Left forelimb (tissue), 1 donor: Measurements from ENCODE around the gene UGT1A7.
"Not testable (repeated sequence)": the region's sequence is repeated elsewhere in the genome, so short reads cannot be mapped to it uniquely, and the experiment has no call there.

Experiments
- DNase-seq: peaks from one replicate; pipeline ENCODE4 v3.0.0-alpha.2; 2018; ENCODE audit warnings: low spot score

Gene UGT1A7

DNA sequence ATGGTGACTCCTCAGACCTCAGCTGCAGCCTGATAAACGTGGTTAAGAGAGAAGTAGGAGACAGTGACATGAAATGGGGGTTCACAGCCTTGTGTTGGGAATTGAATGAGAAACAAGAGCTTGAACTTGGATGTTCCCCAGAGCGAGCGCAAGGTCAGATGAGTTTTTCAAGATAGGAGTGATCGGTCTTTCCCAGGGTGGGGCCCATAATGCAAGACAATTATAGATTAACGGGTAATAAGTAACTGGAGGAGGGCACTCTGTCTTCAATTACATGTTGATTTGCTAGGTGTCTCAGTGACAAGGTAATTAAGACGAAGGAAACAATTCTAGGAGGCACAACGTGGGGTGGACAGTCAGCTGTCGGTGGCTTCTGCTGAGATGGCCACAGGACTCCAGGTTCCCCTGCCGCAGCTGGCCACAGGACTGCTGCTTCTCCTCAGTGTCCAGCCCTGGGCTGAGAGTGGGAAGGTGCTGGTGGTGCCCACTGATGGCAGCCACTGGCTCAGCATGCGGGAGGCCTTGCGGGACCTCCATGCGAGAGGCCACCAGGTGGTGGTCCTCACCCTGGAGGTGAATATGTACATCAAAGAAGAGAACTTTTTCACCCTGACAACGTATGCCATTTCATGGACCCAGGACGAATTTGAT lies 31.0 kb downstream of the UGT1A7 start, which contains the start of gene UGT1A5:
Gene UGT1A5 (plus strand): TSS at position 297 of the 651 bp plus-strand sequence. CDS start 85 bp downstream, at position 382.
- no peak for DNase-seq

DNA sequence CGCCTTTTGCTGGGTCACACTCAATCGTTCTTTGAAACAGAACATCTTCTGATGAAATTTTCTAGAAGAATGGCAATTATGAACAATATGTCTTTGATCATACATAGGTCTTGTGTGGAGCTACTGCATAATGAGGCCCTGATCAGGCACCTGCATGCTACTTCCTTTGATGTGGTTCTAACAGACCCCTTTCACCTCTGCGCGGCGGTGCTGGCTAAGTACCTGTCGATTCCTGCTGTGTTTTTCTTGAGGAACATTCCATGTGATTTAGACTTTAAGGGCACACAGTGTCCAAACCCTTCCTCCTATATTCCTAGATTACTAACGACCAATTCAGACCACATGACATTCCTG lies 31.5 kb downstream of the UGT1A7 start:
- no peak for DNase-seq

DNA sequence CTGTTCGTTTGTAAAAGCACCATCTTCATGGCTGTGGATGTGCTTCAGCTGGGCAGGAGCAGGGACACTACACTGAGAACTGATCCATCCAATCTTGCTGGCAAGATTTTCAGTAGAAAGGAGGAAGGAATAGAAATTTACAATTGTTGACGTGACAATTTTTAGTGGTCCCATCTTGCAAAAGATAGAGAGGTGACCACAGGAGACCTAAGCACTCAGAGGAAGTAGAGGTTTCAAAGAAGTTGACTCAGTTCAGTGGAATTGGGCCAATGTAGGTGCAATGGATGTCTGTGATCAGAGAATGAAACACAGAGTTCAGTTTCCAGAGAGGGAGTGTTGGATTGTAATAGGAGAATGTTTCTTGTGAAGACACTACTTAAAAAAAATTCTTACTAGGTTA lies 32.4 kb downstream of the UGT1A7 start:
- DNase-seq: no peak

DNA sequence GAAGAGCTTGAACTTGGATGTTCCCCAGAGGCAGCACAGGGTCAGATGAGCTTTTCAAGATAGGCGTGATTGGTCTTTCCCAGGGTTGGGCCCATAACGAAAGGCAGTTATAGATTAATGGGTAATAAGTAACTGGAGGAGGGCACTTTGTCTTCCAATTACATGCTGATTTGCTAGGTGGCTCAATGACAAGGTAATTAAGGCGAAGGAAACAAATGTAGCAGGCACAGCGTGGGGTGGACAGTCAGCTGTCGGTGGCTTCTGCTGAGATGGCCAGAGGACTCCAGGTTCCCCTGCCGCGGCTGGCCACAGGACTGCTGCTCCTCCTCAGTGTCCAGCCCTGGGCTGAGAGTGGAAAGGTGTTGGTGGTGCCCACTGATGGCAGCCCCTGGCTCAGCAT lies 36.9 kb downstream of the UGT1A7 start, which contains the start of gene UGT1A4:
Gene UGT1A4 (plus strand): TSS at position 185 of the 400 bp plus-strand sequence. CDS start 85 bp downstream, at position 270.
- no peak for DNase-seq

DNA sequence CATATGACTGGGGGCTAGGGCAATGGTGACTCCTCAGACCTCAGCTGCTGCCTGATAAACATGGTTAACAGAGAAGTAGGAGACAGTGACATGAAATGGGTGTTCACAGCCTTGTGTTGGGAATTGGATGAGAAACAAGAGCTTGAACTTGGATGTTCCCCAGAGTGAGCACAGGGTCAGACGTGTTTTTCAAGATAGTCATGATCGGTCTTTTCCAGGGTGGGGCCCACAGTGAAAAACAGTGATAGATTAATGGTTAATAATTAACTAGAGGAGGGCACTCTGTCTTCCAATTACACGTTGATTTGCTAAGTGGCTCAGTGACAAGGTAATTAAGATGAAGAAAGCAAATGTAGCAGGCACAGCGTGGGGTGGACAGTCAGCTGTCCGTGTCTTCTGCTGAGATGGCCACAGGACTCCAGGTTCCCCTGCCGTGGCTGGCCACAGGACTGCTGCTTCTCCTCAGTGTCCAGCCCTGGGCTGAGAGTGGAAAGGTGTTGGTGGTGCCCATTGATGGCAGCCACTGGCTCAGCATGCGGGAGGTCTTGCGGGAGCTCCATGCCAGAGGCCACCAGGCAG lies 47.1 kb downstream of the UGT1A7 start, which contains the start of gene UGT1A3:
Gene UGT1A3 (plus strand): TSS at position 320 of the 579 bp plus-strand sequence. CDS start 85 bp downstream, at position 405.
- no peak for DNase-seq

DNA sequence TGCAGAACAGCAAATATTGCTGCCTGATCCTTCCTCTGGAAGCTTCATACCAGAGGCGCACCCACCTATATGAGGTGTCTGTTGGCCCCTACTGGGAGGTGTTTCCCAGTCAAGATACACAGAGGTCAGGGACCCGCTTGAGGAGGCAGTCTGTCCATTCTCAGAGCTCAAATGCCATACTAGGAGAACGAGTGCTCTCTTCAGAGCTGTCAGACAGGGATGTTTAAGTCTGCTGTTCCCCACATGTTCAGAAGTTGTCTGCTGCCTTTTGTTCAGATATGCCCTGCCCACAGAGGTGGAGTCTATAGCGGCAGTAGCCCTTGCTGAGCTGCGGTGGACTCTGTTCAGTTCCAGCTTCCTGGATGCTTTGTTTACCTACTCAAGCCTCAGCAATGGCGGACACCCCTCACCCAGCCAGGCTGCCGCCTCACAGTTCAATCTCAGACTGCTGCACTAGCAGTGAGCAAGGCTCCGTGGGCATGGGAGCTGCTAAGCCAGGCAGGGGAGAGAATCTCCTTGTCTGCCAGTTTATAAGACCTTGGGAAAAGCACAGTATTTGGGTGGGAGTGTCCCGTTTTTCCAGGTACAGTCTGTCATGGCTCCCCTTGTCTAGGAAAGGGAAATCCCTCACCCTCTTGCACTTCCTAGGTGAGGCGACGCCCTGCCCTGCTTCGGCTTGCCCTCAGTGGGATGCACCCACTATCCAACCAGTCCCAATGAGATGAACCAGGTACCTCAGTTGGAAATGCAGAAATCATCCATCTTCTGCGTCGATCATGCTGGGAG lies 55.4 kb downstream of the UGT1A7 start:
- not testable (repeated sequence) for DNase-seq

DNA sequence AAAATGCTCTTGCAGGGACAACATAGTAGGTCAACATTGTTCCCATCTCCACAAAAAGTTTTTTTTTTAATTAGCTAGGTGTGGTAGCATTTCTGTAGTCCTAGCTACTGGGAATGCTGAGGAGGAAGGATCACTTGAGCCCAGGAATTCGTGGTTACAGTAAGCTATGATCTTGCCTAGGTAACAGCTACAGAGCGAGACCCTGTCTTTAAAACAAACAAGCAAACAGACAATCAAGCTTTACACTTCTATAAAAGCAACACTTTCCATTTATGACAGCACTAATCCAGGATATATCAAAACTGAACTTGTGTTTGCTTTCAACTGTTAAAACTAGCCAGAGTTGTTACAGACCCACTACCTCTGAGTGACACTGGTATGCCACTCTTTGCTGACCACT lies 59.2 kb downstream of the UGT1A7 start:
- DNase-seq: no peak

DNA sequence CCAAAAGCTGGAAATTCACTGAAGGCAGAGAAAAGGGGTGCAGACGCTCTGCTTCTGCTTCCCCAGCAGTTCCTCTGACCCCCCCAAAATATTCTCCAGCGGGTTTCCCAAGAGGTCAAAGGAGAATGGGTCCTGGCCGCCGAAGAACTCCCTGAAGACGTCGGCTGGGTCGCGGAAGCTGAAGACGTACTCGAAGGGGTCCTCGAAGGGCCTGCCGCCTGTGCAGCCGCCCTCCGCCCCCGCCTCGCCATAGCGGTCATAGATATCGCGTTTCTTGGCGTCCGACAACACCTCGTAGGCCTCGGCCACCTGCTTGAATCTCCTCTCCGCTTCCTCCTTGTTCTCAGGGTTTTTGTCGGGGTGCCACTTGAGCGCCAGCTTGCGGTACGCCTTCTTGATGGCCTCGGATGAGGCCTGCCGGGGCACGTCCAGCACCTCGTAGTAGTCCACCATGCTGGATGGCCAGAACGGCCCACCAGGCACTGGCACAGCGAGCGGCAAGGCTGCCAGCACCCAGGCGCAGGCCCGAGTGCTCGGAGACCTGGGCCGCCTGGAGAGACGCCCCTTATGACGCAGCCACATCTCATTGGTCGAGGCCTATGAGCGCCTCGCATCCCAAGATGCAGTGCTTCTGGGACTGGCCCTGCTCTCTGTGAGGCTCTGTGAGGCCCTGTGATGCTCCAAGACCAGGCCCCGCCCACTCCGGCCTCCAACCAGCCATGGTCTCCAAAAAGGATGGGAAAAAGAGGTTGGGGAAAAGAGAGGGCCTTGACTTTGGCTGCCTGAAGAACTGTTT lies 62.0 kb downstream of the UGT1A7 start:
- DNase-seq: no peak

DNA sequence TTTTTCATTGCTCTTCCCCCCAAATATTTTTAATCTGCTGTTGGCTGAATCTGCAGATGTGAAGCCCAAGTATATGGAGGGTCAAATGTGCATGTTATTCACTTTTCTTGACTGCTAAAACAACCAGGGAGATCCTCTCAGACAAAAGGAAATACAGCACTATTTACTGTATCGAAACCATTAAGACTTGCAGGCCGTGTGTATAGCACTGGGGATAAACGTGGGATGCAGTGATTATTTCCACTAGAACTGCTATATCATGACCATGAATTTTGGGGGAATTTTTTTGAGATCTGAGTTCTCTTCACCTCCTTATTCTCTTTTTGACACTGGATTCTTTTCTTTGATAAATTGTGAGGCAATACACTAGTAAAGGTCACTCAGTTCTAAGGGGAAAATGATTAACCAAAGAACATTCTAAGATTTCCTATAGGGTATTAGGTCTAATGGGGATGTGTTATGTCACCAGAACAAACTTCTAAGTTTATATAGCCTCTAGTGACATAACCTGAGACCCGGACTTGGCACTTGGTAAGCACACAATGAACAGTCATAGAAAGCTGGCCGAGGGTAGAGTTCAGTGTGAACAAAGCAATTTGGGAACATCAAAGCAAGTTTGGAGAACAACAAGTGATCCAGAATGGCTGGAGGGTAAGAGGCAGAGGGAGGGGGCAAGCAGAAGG lies 63.5 kb downstream of the UGT1A7 start:
- DNase-seq: no peak

DNA sequence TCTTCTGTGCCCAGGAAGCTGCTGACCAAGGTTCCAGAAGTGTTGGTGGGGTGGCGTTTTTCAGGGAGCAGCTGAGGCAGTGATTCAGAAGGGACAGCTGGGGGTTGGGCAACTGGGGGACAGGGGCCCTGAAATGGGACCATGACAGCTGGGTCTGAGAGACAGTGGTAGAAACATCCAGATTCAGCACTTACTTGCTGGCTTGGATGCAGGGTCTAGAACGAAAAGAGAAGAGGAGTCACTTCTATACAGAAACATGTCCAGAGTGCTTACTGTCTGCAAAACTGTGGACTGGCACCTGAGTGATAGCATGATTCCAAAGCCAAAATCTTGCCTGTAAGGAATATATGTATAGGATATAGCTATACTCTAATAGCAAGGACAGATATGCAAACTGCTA lies 64.1 kb downstream of the UGT1A7 start:
- not testable (repeated sequence) for DNase-seq

DNA sequence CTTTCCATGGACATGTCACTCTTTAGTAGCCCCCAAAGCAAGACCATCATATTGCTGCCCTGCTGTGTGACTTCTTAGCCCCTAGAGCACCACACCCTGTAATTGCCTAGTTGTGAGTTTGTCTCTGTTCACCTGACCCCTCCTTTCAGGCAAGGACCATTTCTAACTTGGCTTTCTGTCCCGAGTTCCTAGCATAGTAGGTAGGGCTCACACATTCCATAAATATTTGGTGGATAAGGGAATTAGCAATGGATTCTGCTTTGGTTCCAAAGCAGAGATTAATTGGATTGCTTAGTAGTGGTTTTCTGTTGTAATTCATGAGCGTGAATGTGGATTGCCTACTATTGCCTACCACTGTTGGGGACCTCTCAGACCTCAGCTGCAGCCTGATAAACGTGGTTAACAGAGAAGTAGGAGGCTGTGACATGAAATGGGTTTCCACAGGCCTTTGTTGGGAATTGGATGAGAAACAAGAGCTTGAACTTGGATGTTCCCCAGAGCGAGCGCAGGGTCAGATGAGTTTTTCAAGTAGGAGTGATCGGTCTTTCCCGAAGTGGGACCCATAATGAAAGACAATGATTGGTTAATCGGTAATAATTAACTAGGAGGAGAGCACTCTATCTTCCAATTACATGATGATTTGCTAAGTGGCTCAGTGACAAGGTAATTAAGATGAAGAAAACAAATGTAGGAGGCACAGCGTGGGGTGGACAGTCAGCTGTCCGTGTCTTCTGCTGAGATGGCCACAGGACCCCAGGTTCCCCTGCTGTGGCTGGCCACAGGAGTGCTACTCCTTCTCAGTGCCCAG lies 65.0 kb downstream of the UGT1A7 start:
- DNase-seq: no peak

DNA sequence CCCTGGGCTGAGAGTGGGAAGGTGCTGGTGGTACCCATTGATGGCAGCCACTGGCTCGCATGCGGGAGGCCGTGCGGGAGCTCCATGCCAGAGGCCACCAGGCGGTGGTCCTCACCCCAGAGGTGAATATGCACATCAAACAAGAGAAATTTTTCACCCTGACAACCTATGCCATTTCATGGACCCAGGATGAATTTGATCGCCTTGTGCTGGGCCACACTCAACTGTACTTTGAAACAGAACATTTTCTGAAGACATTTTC lies 65.5 kb downstream of the UGT1A7 start:
- no peak for DNase-seq

DNA sequence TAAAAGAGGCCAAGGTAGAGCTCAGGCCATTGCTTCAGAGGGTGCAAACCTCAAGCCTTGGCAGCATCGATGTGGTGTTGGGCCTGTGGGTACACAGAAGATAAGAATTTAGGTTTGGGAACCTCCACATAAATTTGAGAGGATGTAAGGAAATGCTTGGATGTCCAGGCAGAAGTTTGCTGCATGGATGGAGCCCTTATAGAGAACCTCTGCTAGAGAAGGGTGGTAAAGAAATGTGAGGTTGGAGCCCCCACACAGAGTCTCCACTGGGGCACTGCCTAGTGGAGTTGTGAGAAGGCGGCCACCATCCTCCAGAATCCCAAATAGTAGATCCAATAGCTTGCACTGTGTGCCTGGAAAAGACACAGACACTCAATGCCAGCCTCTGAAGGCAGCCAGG lies 69.0 kb downstream of the UGT1A7 start:
- not testable (repeated sequence) for DNase-seq

DNA sequence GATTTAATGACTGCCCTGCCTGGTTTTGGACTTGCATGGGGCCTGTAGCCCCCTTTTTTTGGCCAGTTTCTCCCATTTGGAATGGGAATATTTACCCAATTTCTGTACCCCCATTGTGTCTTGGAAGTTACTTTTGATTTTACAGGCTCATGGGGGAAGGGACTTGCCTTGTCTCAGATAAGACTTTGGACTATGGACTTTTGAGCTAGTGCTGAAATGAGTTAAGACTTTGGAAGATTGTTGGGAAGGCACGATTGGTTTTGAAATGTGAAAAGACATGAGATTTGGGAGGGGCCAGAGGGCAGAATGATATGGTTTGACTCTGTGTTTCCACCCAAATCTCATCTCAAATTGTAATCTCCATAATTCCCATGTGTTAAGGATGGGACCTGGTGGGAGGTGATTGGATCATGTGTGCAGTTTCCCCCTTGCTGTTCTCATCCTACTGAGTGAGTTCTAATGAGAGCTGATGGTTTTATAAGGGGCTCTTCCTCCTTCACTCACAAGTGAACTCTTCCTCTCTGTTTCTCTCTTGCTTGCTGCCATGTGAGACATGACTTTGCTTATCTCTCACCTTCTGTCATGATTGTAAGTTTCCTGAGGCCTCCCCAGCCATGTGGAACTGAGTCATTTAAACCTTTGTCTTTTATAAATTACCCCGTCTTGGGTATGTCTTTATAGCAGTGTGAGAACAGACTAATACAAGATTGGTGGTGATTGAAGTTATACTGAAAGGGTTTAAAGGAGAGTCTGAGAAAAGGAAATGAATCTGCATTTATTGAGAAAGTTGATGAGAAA lies 69.7 kb downstream of the UGT1A7 start:
- DNase-seq: not testable (repeated sequence)

DNA sequence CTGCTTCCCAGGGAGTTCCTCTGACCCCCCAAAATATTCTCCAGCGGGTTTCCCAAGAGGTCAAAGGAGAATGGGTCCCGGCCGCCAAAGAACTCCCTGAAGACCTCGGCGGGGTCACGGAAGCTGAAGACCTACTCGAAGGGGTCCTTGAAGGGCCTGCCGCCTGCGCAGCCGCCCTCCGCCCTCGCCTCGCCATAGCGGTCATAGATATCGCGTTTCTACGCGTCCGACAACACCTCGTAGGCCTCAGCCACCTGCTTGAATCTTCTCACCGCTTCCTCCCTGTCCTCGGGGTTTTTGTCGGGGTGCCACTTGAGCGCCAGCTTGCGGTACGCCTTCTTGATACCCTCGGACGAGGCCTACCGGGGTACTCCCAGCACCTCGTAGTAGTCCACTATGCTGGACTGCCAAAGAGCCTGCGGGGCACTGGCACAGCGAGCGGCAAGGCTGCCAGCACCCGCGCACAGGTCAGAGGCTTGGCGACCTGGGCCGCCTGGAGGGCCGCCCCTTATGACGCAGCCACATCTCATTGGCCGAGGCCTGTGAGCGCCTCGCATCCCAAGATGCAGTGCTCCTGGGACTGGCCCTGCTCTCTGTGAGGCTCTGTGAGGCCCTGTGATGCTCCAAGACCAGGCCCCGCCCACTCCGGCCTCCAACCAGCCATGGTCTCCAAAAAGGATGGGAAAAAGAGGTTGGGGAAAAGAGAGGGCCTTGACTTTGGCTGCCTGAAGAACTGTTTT lies 73.3 kb downstream of the UGT1A7 start:
- no peak for DNase-seq

DNA sequence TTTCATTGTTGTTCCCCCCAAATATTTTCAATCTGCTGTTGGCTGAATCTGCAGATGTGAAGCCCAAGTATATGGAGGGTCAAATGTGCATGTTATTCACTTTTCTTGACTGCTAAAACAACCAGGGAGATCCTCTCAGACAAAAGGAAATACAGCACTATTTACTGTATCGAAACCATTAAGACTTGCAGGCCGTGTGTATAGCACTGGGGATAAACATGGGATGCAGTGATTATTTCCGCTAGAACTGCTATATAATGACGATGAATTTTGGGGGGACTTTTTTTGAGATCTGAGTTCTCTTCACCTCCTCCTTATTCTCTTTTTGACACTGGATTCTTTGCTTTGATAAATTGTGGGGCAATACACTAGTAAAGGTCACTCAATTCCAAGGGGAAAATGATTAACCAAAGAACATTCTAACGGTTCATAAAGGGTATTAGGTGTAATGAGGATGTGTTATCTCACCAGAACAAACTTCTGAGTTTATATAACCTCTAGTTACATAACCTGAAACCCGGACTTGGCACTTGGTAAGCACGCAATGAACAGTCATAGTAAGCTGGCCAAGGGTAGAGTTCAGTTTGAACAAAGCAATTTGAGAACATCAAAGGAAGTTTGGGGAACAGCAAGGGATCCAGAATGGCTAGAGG lies 74.9 kb downstream of the UGT1A7 start:
- DNase-seq: no peak

DNA sequence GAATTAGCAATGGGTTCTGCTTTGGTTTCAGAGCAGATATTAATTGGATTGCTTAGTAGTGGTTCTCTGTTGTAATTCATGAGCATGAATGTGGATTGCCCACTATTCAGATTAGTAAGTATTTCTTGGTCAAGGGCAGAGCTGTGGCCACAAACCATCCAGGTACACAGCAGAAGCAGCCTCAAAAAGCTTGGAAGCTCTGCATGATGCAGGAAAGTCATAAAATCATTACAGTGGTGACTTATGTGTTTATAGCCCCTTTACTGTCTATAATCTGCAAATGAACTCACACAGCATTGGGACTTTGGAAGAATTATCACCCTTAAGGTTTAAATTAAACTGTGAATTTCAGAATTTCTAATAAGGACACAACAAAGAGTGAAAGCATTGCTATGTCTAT lies 76.4 kb downstream of the UGT1A7 start:
- no peak for DNase-seq

DNA sequence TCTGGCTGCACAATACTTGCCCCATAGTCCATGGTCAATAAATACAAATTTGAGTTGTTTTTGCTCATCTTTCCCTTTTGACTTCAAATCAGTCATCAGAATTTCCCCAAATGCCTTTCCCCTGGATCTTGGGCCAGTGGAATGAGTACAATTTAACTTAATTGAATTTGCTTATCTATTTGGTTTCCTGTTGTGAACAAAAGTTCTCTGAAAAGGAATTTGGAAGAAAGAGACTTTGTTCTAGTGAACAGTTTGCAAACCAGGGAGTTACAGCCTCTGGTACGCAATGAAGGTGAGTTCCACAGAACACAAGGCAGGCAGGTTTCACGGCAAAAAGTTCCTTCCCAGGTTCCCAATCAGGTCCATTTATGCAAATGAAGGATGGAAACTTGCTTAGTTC lies 77.1 kb downstream of the UGT1A7 start:
- no peak for DNase-seq

DNA sequence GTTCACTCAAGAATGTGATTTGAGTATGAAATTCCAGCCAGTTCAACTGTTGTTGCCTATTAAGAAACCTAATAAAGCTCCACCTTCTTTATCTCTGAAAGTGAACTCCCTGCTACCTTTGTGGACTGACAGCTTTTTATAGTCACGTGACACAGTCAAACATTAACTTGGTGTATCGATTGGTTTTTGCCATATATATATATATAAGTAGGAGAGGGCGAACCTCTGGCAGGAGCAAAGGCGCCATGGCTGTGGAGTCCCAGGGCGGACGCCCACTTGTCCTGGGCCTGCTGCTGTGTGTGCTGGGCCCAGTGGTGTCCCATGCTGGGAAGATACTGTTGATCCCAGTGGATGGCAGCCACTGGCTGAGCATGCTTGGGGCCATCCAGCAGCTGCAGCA lies 78.3 kb downstream of the UGT1A7 start, which contains the start of gene UGT1A1:
Gene UGT1A1 (plus strand): TSS at position 228 of the 400 bp plus-strand sequence. CDS start 18 bp downstream, at position 246.
- DNase-seq: no peak
